GM19193 (cell line): Measurements from ENCODE around the gene ABHD15.

Source experiments
- POLR2A ChIP-seq: IDR thresholded peaks from 4 replicates; pipeline ENCODE4 v1.6.1; 2011; ENCODE audit not compliant: insufficient read depth, insufficient read length; ENCODE audit errors: extremely low read depth

ABHD15 gene

DNA sequence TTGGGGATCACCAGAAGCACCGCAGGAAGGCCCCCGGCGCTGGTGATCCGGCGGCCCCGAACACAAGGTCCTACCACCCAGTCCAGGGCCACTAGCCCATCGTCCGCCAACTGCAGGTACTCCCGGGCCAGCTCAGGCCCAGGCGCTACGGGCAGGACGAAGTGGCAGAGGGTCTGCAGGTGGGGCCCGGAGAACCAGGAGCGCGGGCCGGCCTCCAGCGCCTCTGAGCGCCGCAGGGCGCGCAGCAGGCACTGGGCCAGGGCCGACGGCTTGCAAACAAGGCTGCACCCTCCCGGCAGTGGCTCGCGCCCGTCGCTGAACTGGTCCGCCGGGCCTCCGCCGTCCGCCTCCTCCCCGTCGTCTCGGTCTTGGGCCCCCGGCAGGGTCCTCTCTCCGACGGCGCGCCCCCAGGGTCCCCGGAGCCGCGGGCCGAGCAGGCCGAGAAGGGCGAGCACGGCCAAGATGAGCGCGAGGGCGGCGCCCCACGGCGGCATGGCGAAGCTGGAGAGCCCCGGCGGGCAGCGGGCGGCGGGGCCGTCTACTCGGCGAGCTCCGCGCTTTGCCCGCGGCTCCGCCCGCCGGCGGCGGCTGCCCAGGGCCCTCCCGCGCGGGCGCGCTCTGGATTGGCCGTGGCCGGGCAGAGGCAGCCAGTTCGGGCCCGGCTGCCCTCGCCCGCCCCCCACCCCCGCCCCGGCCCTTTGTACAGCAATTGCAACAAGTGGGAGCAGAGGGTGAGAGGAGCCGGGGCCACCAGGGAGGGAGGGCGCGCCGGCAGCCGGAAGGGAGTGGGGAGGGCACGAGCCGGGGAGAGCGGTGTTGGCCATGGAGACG, at the start of gene ABHD15:
ABHD15 (minus strand) TSS at position 565 of the 831 bp plus-strand sequence; CDS start at position 494, 71 bp downstream.
- no peak for TF ChIP-seq POLR2A

DNA sequence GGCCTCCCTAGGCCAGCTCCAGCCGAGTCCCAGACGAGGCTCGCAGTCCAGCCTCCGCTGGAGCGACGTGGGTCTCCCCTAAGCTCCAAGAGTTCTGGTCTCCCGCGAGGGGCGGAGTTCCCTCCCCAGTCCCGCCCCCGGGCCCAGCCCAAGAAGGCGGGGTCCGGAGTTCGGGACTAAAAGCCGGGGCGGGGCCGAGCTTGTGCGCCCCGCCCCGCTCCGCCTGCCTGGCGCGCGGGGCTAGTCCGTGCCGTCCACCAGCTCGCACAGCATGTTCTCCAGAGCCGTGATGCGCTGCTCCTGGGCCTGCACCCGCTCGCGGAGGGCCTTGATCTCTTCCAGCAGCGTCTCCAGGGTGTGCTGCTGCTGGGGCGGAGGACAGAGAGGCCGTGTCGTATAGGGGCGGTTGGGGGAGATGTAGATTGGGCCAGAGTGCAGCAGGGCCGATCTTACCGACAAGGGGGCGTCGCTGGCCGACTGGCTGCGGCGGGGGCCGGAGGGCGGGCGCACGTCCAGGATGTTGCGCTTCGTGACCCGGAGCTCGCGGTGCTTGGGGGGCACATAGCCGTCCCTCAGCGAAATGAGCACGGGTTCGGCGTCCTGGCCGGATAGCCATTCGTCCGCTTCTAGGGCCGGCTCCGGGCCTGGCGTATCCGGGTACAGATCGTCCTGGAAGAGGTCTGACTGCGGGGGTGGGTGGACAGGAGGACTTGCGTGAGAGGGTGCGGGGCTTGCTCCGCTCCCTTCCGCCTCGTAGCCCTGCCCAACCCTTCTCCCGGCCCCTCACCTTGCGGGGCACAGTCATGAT, 48.9 kb upstream of the ABHD15 start:
- no peak for TF ChIP-seq POLR2A

GRCh38 chr17:29615048-29615385, 48.2 kb upstream of the ABHD15 start:
- TF ChIP-seq POLR2A: no peak

DNA sequence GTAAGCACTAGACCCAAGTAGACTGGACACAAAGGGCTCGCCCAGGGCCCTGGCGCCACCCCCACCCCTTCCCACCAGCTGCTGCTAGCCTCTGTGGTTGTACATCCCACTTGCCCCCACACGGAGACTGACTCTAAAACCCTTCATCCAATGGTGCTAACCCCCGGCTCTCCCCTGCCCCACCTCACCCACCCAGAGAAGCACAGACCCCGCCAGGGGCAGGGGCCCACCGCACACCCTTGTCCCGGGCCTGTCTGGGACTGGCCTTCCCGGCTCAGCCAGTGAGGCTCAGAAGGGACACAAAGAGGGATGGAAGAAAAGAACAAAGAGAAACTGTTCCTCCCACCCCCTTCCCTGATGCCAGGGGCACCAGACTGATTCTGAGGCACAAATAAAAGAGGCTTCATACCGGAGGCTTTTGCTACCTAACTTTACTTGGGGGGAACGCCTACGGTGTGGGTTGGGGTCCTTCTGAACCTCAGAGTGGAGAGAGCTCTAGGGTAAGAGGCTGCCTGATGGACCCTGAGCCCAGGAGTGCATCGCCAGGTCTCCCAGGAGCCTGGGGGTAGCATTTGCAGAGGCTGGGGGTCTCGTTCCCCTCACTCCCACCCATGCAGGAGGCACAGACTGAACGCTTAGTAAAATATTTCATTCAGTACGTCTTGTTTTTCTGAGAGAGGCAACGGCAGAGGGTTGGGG, 47.7 kb upstream of the ABHD15 start:
- TF ChIP-seq POLR2A: no peak

DNA sequence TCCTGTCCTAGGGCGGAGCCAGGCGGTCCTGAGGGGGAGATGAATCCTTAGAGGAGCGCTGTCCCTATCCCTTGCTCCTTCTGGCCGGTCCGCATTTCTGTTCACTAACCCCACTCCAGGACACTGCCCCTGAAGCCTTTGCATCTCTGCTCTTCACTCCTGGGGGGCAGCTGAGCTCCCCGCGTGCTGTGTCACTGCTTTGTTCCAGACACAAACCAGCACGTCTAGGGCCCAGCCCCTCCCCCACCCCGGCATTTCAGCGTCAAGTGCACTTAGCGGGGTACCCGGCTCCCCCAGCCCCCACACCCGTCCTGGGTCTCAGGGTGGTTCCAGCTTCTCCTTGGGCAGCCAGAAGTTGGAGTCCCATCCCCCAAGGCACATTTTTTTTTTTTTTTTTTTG, 47.0 kb upstream of the ABHD15 start:
- no peak for TF ChIP-seq POLR2A

DNA sequence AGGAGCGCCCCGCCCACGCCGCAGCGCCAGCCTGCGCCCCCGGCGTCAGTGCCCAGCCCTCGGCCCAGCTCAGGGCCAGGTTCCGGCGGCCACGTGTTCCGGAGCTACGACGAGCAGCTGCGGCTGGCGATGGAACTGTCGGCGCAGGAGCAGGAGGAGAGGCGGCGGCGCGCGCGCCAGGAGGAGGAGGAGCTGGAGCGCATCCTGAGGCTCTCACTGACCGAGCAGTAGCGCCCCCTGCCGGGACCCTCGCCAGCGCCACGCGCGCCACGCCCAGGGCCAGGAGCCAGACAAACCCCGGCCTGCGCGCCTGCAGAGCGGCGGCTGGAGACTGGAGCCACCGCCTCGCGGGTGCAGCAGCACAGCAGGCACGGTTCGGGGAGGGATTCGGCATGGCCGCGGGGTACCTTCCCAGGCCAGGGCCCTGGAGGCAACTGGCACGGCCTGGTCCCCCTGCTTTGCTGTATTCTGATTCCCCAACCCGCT, 46.6 kb upstream of the ABHD15 start:
- no peak for TF ChIP-seq POLR2A

DNA sequence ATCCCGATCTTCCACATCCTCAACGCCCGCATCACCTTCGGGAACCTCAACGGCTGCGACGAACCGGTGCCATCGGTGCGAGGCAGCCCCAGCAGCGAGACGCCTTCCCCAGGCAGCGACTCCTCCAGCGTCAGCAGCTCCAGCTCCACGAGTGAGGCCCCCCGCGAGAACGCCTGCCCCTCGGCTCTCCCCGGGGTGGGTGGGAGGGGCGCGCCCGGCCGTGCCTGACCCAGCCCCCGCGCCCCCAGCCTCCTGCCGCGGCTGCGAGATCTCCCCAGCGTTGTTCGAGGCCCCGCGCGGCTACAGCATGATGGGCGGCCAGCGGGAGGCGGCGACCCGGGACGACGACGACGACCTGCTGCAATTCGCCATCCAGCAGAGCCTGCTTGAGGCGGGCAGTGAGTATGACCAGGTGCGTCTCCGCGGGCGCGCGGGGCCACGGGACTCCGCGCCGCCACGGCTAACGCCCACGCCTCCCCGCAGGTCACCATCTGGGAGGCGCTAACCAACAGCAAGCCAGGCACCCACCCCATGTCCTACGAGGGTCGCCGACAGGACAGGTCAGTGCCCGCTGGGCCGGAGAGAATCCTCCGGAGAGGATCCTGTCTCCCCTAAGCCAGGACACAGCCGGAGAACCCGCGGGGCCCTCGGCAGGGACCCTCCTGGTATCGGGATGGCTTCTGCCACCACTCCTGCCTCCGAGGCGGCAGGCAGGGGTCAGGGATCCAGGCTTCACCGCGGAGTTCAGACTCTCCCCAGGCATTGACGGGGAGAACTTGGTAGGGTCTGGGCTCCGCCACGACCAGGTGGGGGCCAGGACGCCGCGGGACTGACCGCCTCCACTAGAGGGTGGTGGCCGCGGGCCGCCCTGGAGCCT, 45.8 kb upstream of the ABHD15 start:
- TF ChIP-seq POLR2A: no peak

- TF ChIP-seq POLR2A: no peak
Measured at GRCh38 chr17:29612094-29612403, 45.2 kb upstream of the ABHD15 start.

DNA sequence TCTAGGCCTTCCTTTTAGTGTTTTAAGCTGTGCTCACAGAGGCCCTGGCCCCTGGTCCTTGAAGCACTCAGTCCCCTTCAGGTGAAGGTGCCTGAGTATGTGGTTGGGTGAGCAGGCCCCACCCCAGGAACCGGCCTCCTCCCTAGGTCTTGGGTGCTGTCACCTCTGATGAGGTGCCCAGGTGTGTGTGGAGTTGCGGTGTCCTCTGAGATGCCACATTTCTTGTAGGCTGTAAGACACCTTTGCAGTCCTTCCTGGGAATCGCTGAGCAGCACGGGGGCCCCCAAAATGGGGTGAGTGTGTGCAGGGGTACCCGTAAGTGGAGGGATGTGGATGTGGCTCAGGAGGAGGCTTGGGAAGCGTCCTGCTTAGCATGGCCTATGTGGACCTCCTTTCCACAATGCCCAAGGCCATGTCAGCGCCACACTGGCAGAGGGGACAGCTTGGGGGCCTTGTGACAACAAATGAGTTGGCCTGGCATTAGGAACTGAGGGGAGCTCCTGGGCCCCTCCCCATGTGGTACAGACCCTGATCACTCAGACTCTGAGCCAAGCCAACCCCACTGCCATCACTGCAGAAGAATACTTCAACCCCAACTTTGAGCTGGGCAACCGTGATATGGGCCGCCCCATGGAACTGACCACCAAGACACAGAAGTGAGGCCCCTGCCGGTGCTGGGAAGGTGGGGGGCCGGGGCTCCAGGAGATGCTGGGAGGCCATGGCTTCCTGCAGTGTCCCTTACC, 44.7 kb upstream of the ABHD15 start:
- no peak for TF ChIP-seq POLR2A

DNA sequence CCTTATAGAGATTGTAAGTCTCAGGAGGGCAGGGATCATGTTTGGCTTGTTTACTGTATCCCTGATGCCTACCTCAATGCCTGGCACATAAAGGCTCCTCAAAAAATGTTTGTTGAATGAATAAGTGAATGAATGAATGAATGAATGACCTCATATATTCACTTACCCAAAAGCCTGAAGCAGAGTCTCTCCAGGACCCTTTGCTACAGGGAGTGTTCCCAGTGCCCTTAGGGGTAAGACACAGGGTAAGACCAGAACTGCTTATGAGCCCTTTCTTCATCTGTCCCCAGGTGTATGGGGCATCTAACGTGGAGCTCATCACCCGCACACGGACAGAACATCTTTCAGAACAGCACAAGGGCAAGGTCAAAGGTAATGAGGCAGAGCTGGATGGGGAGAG, 43.6 kb upstream of the ABHD15 start:
- no peak for TF ChIP-seq POLR2A

DNA sequence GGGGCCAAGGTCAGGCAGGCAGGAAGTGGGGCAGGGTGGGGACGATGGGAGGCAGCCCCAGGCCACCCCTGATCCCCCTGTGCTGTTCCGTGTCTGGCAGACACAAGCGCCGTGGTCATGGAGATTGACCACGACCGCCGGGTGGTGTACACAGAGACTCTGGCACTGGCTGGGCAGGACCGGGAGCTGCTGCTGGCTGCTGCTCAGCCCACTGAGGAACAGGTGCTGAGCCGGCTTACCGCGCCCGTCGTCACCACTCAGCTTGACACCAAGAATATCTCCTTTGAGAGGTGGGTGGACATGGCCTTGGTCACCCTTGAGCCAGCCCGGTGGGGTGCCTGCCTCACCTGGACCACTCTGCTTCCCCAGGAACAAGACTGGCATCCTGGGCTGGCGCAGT, 42.1 kb upstream of the ABHD15 start:
- TF ChIP-seq POLR2A: no peak

GRCh38 chr17:29607557-29608195, 40.8 kb upstream of the ABHD15 start:
- no peak for TF ChIP-seq POLR2A

- TF ChIP-seq POLR2A: no peak
Measured at GRCh38 chr17:29603109-29603674, 36.4 kb upstream of the ABHD15 start.
